ENCODE measurements around the gene ATP8B3. TPM values are rescaled to one million over a fixed set of nuclear protein-coding genes. Genes with fewer than 3 reads are reported as not detected.

ATP8B3 gene
- total and polyA plus RNA-seq, 9 of the 15 experiments (the other 6 are each of a cell fraction or from before 2014, with no cell fraction given), result 1.2 to 12.3 (median 3.8) TPM

GRCh38 chr19:1847684-1848398 is 35.8 kb upstream of the ATP8B3 start (continued):
- TF ChIP-seq KLF1 (tag; IDR thresholded peaks at IDR 0.05) (no peak), SNIP1 (IDR thresholded peaks at IDR 0.05; ENCODE audit: low read depth) (no peak), GTF2A2 (tag; IDR thresholded peaks at IDR 0.05) (no peak), RBBP5 (IDR thresholded peaks at IDR 0.05; ENCODE audit: borderline replicate concordance, insufficient read depth, low read length, poor library complexity, severe bottlenecking) (peak; percentile 97), SMARCE1 (IDR thresholded peaks at IDR 0.05) (no peak), FOXP1 (CRISPR knock-in tag; IDR thresholded peaks at IDR 0.05) (0 out of 2 replicates have a peak, but pooled peaks have one; percentile 45), DNMT1 (IDR thresholded peaks at IDR 0.05) (no peak), TCF7L2 (IDR thresholded peaks at IDR 0.05; ENCODE audit: low read depth, low read length) (no peak), YY1 (IDR thresholded peaks at IDR 0.05; ENCODE audit: borderline replicate concordance in 1 of 3, control insufficient read depth in 1 of 3, extremely low read depth in 1 of 3, insufficient read depth in 3 of 3, insufficient read length in 1 of 3, insufficient replicate concordance in 2 of 3, low read depth in 1 of 3, low read length in 2 of 3) (no peak), NFYB (IDR thresholded peaks at IDR 0.05; ENCODE audit: extremely low read depth, insufficient read length) (peak; percentile 56), ZNF740 (CRISPR knock-in tag; IDR thresholded peaks at IDR 0.05) (no peak), ZNF740 (tag; IDR thresholded peaks at IDR 0.05) (no peak), TGIF2 (CRISPR knock-in tag; IDR thresholded peaks at IDR 0.05) (peak; percentile 42; the same call in 1 of the 2 replicates), SMAD4 (CRISPR knock-in tag; conservative IDR thresholded peaks at IDR 0.05) (no peak; the same call in 1 of the 2 replicates), RBM22 (IDR thresholded peaks at IDR 0.05; ENCODE audit: low read depth, low read length, poor library complexity, severe bottlenecking) (no peak), SREBF2 (CRISPR knock-in tag; IDR thresholded peaks at IDR 0.05) (no peak), IFI16 (CRISPR knock-in tag; IDR thresholded peaks at IDR 0.05) (no peak)
